Activated T-cell treated with anti-CD3 and anti-CD28 coated beads, Interleukin-2, amount 50 U/mL, for 48 hours (primary cell): ENCODE measurements around the gene TSPAN32.

Experiments
- DNase-seq, 2 experiments: peaks; one replicate each; pipeline ENCODE4 v3.0.0-alpha.2; 2020

Gene TSPAN32, protein sequence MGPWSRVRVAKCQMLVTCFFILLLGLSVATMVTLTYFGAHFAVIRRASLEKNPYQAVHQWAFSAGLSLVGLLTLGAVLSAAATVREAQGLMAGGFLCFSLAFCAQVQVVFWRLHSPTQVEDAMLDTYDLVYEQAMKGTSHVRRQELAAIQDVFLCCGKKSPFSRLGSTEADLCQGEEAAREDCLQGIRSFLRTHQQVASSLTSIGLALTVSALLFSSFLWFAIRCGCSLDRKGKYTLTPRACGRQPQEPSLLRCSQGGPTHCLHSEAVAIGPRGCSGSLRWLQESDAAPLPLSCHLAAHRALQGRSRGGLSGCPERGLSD

DNA sequence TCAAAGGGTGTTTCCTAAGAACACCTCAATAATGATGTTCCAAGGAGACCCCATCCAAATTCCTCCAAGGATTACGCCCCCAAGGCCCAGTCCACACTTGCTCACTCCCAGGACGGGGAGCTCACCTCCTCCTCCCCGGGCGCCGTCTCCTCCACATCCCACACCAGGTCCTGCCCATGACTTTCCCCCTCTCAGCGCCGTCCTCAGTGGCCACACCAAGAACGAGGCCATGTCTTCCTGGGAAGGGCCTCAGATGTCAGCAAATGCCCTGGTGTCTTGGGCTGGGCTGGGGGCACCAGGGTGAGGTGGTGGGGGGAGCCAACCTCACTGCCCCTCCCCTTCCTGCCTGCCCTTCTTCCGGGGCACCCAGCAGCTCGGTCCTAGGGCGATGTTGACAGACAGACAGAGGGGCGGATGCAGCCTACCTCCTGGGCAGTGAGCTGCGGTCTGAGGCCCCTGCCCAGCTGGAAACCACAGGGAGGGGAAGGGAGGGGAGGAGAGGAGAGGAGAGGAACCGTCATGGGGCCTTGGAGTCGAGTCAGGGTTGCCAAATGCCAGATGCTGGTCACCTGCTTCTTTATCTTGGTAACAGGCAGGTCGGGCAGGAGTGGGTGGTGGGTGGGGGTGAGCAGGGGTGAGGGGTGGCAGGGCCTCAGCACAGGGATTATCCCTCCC lies at the start of gene TSPAN32, which contains the start of gene C11orf21:
Gene TSPAN32 (plus strand): TSS at position 383 of the 675 bp plus-strand sequence. CDS start 137 bp downstream, at position 520.
Gene C11orf21 (minus strand): TSS at position 288 of the 675 bp plus-strand sequence. CDS start 110 bp downstream, at position 178.
- DNase-seq, result peak; percentile 67 to 76

DNA sequence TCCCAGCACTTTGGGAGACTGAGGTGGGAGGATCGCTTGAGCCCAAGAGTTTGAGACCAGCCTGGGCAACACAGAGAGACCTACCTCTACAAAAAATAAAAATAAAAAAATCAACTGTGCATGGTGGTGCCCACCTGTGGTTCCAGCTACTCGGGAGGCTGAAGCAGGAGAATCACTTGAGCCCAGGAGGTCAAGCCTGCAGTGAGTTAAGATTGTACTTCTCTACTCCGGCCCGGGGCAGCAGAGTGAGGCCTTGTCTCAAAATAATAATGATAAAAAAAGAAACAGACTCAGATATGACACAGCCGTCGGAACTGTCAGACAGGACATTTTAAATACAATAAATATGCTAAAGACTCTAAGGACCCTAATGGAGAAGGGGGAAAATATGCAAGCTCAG lies 49.8 kb upstream of the TSPAN32 start:
- DNase-seq, result no peak

- DNase-seq, result no peak
Observed at GRCh38 chr11:2256293-2256913, 45.4 kb upstream of the TSPAN32 start.

GRCh38 chr11:2256951-2257700 lies 44.7 kb upstream of the TSPAN32 start:
- no peak for DNase-seq

DNA sequence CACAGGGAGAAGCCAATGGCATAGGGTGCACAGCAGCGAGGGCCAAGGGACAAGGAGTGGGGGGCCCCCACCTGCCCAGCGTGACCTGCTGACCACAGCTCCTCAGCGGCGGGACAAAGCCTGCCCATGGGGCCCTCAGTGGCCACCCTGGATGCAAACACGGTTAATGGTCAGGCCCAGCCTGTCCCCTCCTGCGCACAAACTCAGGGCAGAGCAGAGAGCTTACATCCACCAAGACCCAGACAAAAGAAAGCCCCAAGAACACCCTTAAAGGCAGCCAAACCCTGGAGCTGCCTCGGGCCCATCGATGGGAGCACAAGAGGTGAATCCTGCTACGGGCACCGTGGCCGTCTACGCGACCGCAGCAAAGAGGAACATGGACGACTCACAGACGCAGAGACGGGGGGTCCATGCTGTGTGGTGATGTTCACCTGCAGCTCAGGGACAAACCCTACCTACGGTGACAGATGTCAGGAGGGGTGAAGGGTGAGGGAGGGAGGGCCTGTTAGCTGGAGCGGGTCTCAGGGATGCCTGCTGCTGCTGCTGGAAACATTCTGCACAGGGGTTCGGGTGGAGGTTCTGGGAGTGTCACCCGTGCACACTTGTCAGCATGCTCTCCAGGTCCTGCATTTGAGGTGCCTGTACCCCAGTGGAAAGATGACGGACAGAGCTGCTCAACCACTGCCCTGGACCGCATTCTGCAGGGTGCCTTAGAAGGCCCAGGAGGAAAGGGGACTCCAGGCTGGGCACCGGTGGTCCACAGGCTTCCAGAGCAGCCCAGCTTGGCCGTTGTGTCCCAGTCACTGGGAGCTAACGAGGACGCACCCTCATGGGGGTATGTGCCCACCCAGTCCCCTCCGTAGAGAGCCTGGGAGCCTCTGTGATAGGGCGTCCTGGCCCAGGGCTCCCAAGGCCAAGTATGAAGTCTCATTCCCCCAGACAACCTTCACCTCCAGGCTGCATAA lies 43.0 kb upstream of the TSPAN32 start:
- no peak for DNase-seq

- no peak for DNase-seq
Observed at GRCh38 chr11:2259466-2259830, 42.4 kb upstream of the TSPAN32 start.

GRCh38 chr11:2259897-2260451 lies 41.8 kb upstream of the TSPAN32 start:
- DNase-seq, result no peak

DNA sequence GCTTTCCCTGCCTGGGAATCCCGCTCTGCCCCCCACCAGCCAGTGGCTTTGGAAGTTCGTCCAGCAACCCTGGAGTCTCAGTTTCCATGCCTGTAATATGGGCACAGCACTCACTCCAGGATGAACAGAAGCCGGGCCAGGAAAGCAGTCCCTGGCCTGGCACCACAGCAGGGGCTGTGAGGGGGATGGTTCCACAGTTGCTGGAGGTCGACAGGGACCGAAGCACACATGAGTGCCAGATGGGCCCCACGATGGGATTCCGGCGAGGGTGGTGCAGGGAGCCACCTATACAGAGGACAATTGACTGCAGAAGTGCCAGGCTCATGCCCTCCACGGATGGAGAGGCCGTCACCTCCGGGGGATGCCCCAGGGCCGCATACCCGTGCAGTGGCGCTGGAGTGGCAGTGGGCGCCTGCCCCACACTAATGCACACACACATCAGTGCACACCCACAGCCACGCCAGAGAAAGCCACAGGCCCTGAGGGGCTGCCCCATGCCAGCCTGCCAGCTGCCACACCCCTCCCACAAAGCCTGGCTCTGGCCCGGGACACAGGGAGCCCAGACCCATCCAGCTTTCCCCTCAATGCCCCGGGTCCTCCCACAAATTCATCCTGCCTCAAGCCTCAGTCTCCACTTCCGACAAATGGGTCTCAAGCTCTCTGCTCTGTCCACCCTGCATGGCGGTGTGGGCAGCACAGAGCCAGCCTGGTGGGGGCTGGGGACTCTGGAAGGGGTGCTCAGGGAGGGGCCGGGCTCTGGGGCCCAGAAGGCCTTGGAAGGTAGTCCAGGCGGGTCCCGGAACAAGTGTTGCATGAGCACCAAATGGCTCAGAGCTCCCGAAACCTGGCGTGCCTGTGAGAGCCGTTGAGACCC lies 41.1 kb upstream of the TSPAN32 start:
- no peak for DNase-seq

DNA sequence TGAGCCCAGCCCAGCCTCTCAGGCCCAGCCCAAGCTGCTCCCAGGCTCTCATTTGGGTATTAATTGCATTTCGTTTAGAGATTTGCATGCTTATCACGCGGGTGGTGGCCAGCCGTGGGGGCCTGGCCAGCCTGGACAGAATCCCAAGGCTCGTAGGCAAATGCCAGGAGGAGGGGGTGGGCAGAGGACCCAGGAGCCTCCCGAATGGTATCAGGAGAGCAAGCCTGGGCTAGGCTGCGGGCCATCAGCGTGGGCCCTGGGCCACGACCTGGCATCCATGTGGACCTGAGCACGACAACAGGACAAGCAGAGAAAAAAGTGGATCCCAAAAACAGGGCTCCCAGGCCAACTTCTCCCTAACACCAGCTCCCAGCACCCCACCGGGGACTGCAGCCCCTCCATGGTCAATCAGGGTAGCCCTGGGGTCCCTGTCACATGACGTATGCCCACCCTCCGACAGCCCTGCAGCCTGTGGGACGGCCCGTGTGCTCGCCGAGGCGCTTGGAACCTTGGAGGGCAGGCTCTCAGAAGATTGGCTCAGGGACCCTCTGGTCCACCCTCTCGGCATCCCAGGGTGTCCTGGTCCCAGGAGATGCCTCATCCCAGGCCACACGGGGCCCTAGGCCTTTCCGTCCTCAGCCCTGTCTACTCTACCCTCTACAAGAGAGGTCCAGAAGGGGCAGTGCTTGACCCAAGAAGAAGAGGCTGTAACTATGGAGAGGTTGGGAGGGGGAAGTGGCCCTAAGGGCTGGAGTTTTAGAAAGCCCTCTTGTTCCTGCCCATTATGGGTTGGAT lies 40.2 kb upstream of the TSPAN32 start:
- no peak for DNase-seq

DNA sequence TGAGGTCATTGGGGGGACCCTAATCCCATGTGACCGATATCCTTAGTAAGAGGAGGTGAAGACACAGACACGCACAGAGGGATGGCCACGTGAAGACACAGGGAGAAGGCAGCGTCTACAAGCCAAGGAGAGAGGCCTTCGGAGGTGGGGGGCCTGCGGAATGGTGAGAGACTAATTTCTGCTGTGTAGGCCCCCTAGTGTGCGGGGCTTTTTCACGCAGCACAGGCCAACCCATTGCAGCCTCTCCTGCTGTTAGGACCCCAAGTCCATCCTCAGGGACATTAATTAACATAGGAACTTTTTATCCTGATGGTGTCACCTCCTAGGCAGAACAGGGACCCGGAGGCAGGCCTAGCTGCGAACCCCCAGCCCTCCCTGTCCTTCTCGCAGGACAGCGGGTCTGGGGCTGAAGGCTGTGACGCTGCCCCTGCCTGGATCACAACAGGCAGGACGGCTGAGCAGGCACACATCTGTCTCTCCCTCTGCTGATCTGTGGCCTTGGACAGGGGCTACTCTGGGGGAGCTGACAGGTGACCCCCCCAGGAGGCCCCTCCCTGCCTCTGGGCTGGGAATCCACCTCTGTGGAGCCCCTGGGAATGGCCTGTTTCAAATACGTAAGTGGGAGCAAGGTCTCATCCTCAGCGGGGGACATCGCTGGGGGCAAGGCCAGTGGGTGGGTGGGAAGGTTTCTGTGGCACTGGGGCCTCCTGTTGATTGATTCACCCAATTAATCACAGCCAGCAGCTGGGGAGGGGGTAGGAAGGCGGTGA lies 39.3 kb upstream of the TSPAN32 start:
- no peak for DNase-seq

- DNase-seq, result no peak
Observed at GRCh38 chr11:2263071-2263565, 38.7 kb upstream of the TSPAN32 start.

- no peak for DNase-seq
Observed at GRCh38 chr11:2263724-2264360, 38.0 kb upstream of the TSPAN32 start.

DNA sequence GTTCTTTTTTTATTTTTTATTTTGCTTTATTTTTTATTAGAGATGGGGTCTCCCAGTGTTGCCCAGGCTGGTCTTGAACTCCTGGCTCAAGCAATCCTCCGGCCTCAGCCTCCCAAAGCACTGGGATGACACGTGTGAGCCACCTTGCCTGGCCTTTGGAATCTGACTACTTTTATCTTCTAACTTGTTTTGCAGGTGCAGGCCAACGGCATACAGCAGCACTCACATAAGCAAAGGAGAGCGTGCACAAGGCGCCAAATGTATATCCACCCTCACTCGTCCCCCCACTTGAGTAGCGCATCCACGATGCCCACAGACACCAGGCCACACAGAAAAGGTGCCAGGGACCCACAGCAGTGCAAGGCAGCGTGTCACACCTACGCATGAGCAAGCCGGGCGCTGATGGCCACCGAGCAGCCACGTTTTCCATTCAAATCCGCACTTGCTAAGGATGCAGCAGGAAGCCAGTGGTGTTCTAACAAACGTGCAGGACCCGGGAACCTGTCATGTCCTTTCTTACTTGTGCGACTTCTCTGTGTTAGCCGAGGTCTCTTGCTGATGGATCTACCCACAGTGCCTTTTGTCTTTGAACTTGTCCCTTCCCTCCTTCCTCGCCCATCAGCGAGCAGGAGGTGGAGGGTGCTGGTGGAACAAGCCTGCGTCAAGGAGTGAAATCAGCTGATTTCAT lies 37.3 kb upstream of the TSPAN32 start:
- DNase-seq, result no peak

DNA sequence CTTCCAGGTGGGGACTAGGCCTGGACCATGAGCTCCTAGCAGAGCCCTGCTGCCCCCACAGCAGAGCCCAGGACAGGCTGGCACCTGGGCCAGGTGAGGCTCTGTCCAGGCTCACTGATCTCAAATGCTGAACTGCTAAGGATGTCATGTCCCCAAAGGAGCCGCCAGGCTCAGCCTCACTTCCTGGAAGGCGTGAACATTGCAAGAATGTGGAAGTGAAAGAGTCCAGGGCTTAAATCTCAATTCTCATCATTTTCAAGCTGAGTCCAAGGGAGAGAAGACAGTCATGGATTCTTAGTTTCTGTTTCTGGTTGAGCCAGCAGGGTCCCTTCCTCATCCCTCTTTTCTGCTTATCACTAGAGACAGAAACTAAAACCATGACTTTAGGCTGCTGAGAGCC lies 36.4 kb upstream of the TSPAN32 start:
- DNase-seq, result peak; percentile 51 to 52

DNA sequence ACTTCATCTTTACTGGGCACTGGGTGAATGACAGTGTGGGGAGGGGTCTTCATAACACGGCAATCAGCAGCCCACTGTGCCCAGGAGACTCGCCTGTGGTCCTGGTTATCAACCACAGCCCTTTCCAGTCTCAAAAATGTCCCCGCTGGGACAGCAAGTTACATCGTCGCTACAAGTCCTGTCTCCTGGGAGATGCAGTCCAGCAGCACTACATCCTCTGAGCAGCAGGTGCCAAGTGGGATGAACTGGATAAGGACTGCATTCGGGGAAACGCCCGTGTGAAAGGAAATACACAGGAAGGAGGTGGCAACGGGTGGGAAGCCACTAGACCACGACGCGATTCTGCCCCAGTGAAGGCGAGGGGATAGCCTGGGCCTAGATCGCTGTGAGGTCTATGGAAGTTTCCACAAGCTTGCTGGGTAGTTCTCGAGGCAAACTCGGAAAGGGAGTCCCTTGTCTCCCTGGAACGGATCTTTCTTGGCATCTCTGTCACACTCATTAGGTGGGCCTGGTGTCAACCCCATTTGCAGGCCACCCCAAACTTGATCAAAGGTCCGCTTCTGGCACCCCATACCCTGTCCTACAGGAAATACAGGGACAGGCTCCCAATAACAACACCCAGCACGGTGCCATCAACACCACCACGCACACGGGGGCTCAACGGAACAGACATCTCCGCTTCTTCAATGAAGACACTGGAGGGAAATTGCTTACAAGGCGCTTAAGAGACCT lies 35.8 kb upstream of the TSPAN32 start:
- DNase-seq, result peak in 1 of 2 experiments; percentile 40

GRCh38 chr11:2266586-2267305 lies 35.1 kb upstream of the TSPAN32 start:
- peak in 1 of 2 experiments; percentile 18 for DNase-seq
